Lung (tissue), 12 donors: ENCODE data around the gene TMEM119. TPM values are rescaled to one million over a fixed set of nuclear protein-coding genes. Genes with fewer than 3 reads are reported as not detected.
A peak's percentile ranks its signal among the peaks of the same experiment; 100 is the strongest.

Experiments used
- ATAC-seq: fragments of 200-7000 bp; cut with Tn5 transposase; one replicate; pipeline ENCODE4 v1.9.1; 2020; ENCODE audit warnings: moderate number of reproducible peaks; ENCODE audit not compliant: insufficient read depth, low FRiP score
- DNase-seq, 3 donors: peaks; one replicate each; pipeline ENCODE4 v3.0.0-alpha.2; 2013 to 2017
- H3K27ac ChIP-seq, 2 donors: one replicate each; pipeline ENCODE4 v1.5.1; 2013; ENCODE audit warnings: mild to moderate bottlenecking in 2 of 2, moderate library complexity in 2 of 2, control low read depth in 1 of 2, inconsistent platforms in 1 of 2, low read depth in 1 of 2, low read length in 1 of 2
- H3K27me3 ChIP-seq, 3 donors: one replicate each; pipeline ENCODE4 v1.5.1; 2013; ENCODE audit warnings: low read length in 2 of 3; ENCODE audit not compliant: control insufficient read depth in 3 of 3, insufficient read depth in 3 of 3
- H3K36me3 ChIP-seq, 4 donors: one replicate each; pipeline ENCODE4 v1.5.1; 2013; ENCODE audit warnings: low read length in 4 of 4, mild to moderate bottlenecking in 1 of 4, moderate library complexity in 1 of 4; ENCODE audit not compliant: control insufficient read depth in 4 of 4, insufficient read depth in 4 of 4
- H3K4me1 ChIP-seq, 5 donors: one replicate each; pipeline ENCODE4 v1.5.1; 2013; ENCODE audit warnings: low read length in 5 of 5, mild to moderate bottlenecking in 2 of 5, moderate library complexity in 1 of 5; ENCODE audit not compliant: control insufficient read depth in 5 of 5, insufficient read depth in 5 of 5
- H3K4me3 ChIP-seq: one replicate; pipeline ENCODE4 v1.5.1; 2013; ENCODE audit warnings: mild to moderate bottlenecking, control low read depth, moderate library complexity
- H3K9ac ChIP-seq, 2 donors: one replicate each; pipeline ENCODE4 v1.5.1; 2013; ENCODE audit warnings: low read length in 2 of 2, control low read depth in 1 of 2; ENCODE audit not compliant: insufficient read depth in 1 of 2
- H3K9me3 ChIP-seq, 4 donors: one replicate each; pipeline ENCODE4 v1.5.1; 2013; ENCODE audit warnings: low read length in 3 of 4, mild to moderate bottlenecking in 1 of 4, moderate library complexity in 1 of 4; ENCODE audit not compliant: control insufficient read depth in 4 of 4, insufficient read depth in 3 of 4
- CTCF ChIP-seq: IDR thresholded peaks from 2 replicates; pipeline ENCODE4 v1.5.1; 2012; ENCODE audit warnings: mild to moderate bottlenecking; ENCODE audit errors: control extremely low read depth, extremely low read depth
- WGBS, 2 donors: extraction: QIAGEN DNeasy Blood & Tissue Kit; methylation state at CpG; one replicate each; pipeline ENCODE4 v1.1.7; 2013; 5-methylcytosine and 5-hydroxymethylcytosine counted together
- polyA plus RNA-seq, 2 donors: library from polyadenylated mRNA; stranded (reverse); fragments of 200-250 nt; gene quantifications; one replicate each; pipeline ENCODE4 v1.2.1, GENCODE V29; 2013
- total RNA-seq, 2 donors: library from RNA; depleted of rRNA in 1 of 2; stranded (reverse); fragments of >200 nt in 1 of 2; gene quantifications; one replicate each; pipeline ENCODE4 v1.2.1, GENCODE V29; 2014 to 2021
- donor health status: control.
- donor health status: control.
- donor health status: Bipolar disorder and iron deficiency.
- donor health status: healthy.
- donor health status: DM: yes; HTN: yes; CAD: no.

TMEM119 gene
- total and polyA plus RNA-seq, 4 donors = 14.4 to 31.9 (median 22.9) TPM

- Histone ChIP-seq H3K27ac (peak overlapping the region in 1 of 2 donors; percentile 78), H3K9me3 (no peaks in the 10 kb centered on the region), H3K4me3 (no peak overlapping the region), H3K36me3 (no peaks in the 10 kb centered on the region), H3K9ac (no peak overlapping the region), H3K4me1 (peaks cover 0 to 19% (median 15%) of the 10 kb centered on the region in 5 donors), H3K27me3 (no peaks in the 10 kb centered on the region)
- TF ChIP-seq CTCF = no peak
- no peak for ATAC-seq
- no peak for DNase-seq
- WGBS, 2 donors = 46 to 66% methylated on average over 9 of the region's 9 CpGs
Observed at GRCh38 chr12:108630481-108631207, 32.8 kb upstream of the TMEM119 start.

- Histone ChIP-seq H3K27me3 (no peaks in the 10 kb centered on the region), H3K36me3 (no peaks in the 10 kb centered on the region), H3K4me3 (no peak overlapping the region), H3K4me1 (peaks cover 0 to 15% (median 13%) of the 10 kb centered on the region in 5 donors), H3K9me3 (no peaks in the 10 kb centered on the region), H3K9ac (no peak overlapping the region), H3K27ac (peak overlapping the region in 1 of 2 donors; percentile 78)
- TF ChIP-seq CTCF = no peak
- 46 to 51% methylated on average over 17 of the region's 17 CpGs for WGBS, 2 donors
- DNase-seq = no peak
- ATAC-seq = peak; percentile 16
Observed at GRCh38 chr12:108629824-108630476, 32.1 kb upstream of the TMEM119 start.

- no peak for TF ChIP-seq CTCF
- Histone ChIP-seq H3K4me3 (no peak overlapping the region), H3K9ac (no peak overlapping the region), H3K27ac (peak overlapping the region in 1 of 2 donors; percentile 89), H3K27me3 (no peaks in the 10 kb centered on the region), H3K9me3 (no peaks in the 10 kb centered on the region), H3K4me1 (peaks cover 0 to 13% (median 12%) of the 10 kb centered on the region in 5 donors), H3K36me3 (no peaks in the 10 kb centered on the region)
- WGBS, 2 donors = 73 to 76% methylated on average over 5 of the region's 5 CpGs
- DNase-seq (no peak), ATAC-seq (no peak)
Observed at GRCh38 chr12:108629151-108629550, 31.3 kb upstream of the TMEM119 start.
